Hepatocyte (in vitro differentiated cells): ENCODE data around the gene ZMYND8. TPM values are rescaled to one million over a fixed set of nuclear protein-coding genes. Genes with fewer than 3 reads are reported as not detected.
A peak's percentile ranks its signal among the peaks of the same experiment; 100 is the strongest.

Experiments
- DNase-seq: peaks from one replicate; pipeline ENCODE4 v3.0.0-alpha.2; 2016; ENCODE audit warnings: low spot score
- H2AFZ ChIP-seq: fragments of 200-600 bp; sonication (generic); 2 replicates; pipeline ENCODE4 v1.6.0; 2016; ENCODE audit warnings: antibody characterized with exemption, mild to moderate bottlenecking
- H3K27ac ChIP-seq: fragments of 200-600 bp; sonication (generic); 2 replicates; pipeline ENCODE4 v1.5.1; 2016; ENCODE audit warnings: mild to moderate bottlenecking
- H3K27me3 ChIP-seq: fragments of 200-600 bp; sonication (generic); 2 replicates; pipeline ENCODE4 v1.6.1; 2016
- H3K36me3 ChIP-seq: fragments of 200-600 bp; sonication (generic); replicated peaks from 2 replicates; pipeline ENCODE4 v1.5.1; 2016; ENCODE audit warnings: low read depth; ENCODE audit not compliant: insufficient read depth
- H3K4me1 ChIP-seq: fragments of 200-600 bp; sonication (generic); 2 replicates; pipeline ENCODE4 v1.5.1; 2016; ENCODE audit warnings: mild to moderate bottlenecking, moderate library complexity; ENCODE audit not compliant: insufficient read depth
- H3K4me2 ChIP-seq: fragments of 200-600 bp; sonication (generic); 2 replicates; pipeline ENCODE4 v1.6.0; 2016
- H3K4me3 ChIP-seq: fragments of 200-600 bp; sonication (generic); 2 replicates; pipeline ENCODE4 v1.5.1; 2016; ENCODE audit warnings: mild to moderate bottlenecking
- H3K79me2 ChIP-seq: fragments of 200-600 bp; sonication (generic); 2 replicates; pipeline ENCODE4 v1.6.0; 2017; ENCODE audit warnings: mild to moderate bottlenecking
- H3K9me2 ChIP-seq: fragments of 200-600 bp; sonication (generic); replicated peaks from 2 replicates; pipeline ENCODE4 v1.6.0; 2017; ENCODE audit warnings: mild to moderate bottlenecking; ENCODE audit not compliant: insufficient read depth
- H3K9me3 ChIP-seq: fragments of 200-600 bp; sonication (generic); 2 replicates; pipeline ENCODE4 v1.5.1; 2016; ENCODE audit warnings: low read depth, mild to moderate bottlenecking
- H4K20me1 ChIP-seq: fragments of 200-600 bp; sonication (generic); 2 replicates; pipeline ENCODE4 v1.6.0; 2016; ENCODE audit warnings: mild to moderate bottlenecking; ENCODE audit not compliant: insufficient read depth, poor library complexity, severe bottlenecking
- CTCF ChIP-seq: fragments of 200-600 bp; sonication (generic); IDR thresholded peaks from 2 replicates; pipeline ENCODE4 v1.5.1; 2016; ENCODE audit warnings: antibody characterized with exemption, mild to moderate bottlenecking; ENCODE audit not compliant: poor library complexity
- EZH2 ChIP-seq: fragments of 200-600 bp; sonication (generic); IDR thresholded peaks from 2 replicates; pipeline ENCODE4 v1.6.1; 2016; ENCODE audit warnings: antibody characterized with exemption, mild to moderate bottlenecking, borderline replicate concordance
- EZH2phosphoT487 ChIP-seq: fragments of 200-600 bp; sonication (generic); IDR thresholded peaks from one replicate; pipeline ENCODE4 v1.6.1; 2018; ENCODE audit warnings: antibody characterized with exemption, mild to moderate bottlenecking, low read depth, moderate library complexity; ENCODE audit not compliant: unreplicated experiment, severe bottlenecking
- WGBS: methylation state at CpG from one replicate; pipeline ENCODE4 v1.1.6; 2016; ENCODE audit warnings: low lambda C conversion rate; ENCODE audit errors: missing lambda C conversion rate; 5-methylcytosine and 5-hydroxymethylcytosine counted together
- polyA plus RNA-seq: library from polyadenylated mRNA; unstranded; fragments of >200 nt; fragmentation: Nextera tagmentation; extraction: Ambion mirVana; gene quantifications from 2 replicates; pipeline ENCODE4 v1.2.1, GENCODE V29; 2016
- total RNA-seq: library from RNA; depleted of rRNA; stranded (reverse); fragments of >200 nt; gene quantifications from 2 replicates; pipeline ENCODE4 v1.2.3, GENCODE V29; 2014

ZMYND8 gene
- total and polyA plus RNA-seq, 2 experiments from 2014 or later, result 30.3 to 34.3 TPM

- DNase-seq, result no peak
- Histone ChIP-seq H3K4me3 (no peak overlapping the region), H3K36me3 (no peaks in the 10 kb centered on the region), H3K79me2 (peaks cover 46% of the 10 kb centered on the region), H3K9me3 (no peaks in the 10 kb centered on the region), H3K4me1 (no peaks in the 10 kb centered on the region), H3K9me2 (no peaks in the 10 kb centered on the region), H2AFZ (no peak overlapping the region), H3K27me3 (no peaks in the 10 kb centered on the region), H3K27ac (peak overlapping the region; percentile 28), H4K20me1 (peaks cover 16% of the 10 kb centered on the region), H3K4me2 (no peak overlapping the region)
- TF ChIP-seq EZH2 (no peak), EZH2phosphoT487 (no peak), CTCF (no peak)
- WGBS, result 69% methylated on average over 8 of the region's 8 CpGs
These were observed 99.7 kb downstream of the ZMYND8 start for GRCh38 chr20:47256668-47257236.

- WGBS, result 77% methylated on average over 6 of the region's 6 CpGs
- no peak overlapping the region for H3K4me2 ChIP-seq
- peaks cover 4% of the 10 kb centered on the region for H3K36me3 ChIP-seq
- peaks cover 19% of the 10 kb centered on the region for H4K20me1 ChIP-seq
- no peaks in the 10 kb centered on the region for H3K4me1 ChIP-seq
- H3K4me3 ChIP-seq, result no peak overlapping the region
- no peak overlapping the region for H3K27ac ChIP-seq
- no peaks in the 10 kb centered on the region for H3K9me3 ChIP-seq
- no peaks in the 10 kb centered on the region for H3K9me2 ChIP-seq
- no peak for TF ChIP-seq EZH2phosphoT487
- no peak for DNase-seq
- peaks cover 36% of the 10 kb centered on the region for H3K79me2 ChIP-seq
- no peak overlapping the region for H2AFZ ChIP-seq
- H3K27me3 ChIP-seq, result no peaks in the 10 kb centered on the region
These were observed 102.6 kb downstream of the ZMYND8 start for GRCh38 chr20:47253872-47254271.

DNA sequence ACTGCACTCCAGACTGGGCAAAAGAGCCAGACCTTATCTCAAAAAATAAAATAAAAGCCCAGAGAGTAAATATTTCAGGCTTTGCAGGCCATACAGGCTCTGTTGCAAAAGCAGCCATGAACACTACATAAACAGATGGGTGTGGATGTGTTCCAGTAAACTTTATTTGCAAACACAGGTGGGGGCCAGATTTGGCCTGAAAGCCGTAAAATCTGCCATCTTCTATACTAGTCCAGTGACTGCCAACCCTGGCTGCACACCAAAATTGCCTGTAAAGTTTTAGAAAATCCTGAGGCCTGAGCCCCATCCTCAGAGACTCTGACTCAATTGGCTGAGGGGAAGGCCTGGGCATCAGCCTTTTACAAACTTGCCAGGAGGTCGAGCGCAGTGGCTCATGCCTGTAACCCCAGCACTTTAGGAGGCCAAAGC is 103.6 kb downstream of the ZMYND8 start:
- no peak overlapping the region for H2AFZ ChIP-seq
- no peak overlapping the region for H3K27ac ChIP-seq
- H3K27me3 ChIP-seq, result no peaks in the 10 kb centered on the region
- peaks cover 20% of the 10 kb centered on the region for H4K20me1 ChIP-seq
- peaks cover 4% of the 10 kb centered on the region for H3K36me3 ChIP-seq
- no peaks in the 10 kb centered on the region for H3K4me1 ChIP-seq
- 87% methylated on average over 3 of the region's 3 CpGs for WGBS
- H3K9me3 ChIP-seq, result no peaks in the 10 kb centered on the region
- H3K4me2 ChIP-seq, result no peak overlapping the region
- H3K79me2 ChIP-seq, result peaks cover 44% of the 10 kb centered on the region
- no peak for DNase-seq
- no peaks in the 10 kb centered on the region for H3K9me2 ChIP-seq
- TF ChIP-seq EZH2 (no peak), CTCF (no peak), EZH2phosphoT487 (no peak)
- no peak overlapping the region for H3K4me3 ChIP-seq

DNA sequence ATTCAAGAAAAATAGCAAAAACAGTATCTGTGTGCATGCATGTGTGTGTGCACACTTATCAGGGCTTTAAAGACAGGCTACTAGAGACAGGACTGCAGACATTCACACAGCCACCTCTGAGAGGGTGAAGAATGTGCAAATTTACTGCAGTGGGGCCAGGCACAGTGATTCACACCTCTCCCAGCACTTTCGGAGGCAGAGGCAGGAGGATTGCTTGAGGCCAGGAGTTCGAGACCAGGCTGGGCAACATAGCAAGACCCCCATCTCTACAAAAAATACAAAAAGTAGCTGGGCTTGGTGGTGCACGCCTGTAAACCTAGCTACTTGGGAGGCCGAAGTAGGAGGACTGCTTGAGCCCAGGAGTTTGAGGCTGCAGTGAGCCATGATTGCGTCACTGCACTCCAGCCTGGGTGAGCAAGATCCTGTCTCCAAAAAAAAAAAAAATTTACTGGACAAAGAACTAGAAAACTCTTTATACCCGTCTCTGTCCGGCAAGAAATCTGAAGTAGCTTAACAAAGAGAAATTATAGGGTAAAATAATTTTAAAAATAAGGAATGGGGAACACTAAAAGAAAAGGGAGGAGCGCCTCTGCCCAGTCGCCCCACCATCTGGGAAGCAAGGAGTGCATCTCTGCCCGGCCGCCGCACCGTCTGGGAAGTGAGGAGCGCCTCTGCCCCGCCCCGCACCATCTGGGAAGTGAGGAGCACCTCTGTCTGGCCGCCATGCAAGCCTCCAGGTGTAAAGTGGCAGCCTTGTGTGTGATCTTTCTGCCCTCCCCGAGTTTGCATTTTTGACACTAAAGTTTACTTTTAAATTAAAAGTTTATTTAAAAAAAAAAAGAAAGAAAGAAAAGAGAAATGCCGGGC is 105.1 kb downstream of the ZMYND8 start:
- H3K27me3 ChIP-seq, result no peaks in the 10 kb centered on the region
- no peak for DNase-seq
- H4K20me1 ChIP-seq, result peaks cover 18% of the 10 kb centered on the region
- H3K79me2 ChIP-seq, result peaks cover 46% of the 10 kb centered on the region
- H3K4me1 ChIP-seq, result no peaks in the 10 kb centered on the region
- H3K4me3 ChIP-seq, result no peak overlapping the region
- TF ChIP-seq CTCF (no peak), EZH2 (no peak), EZH2phosphoT487 (no peak)
- no peaks in the 10 kb centered on the region for H3K9me3 ChIP-seq
- no peak overlapping the region for H3K4me2 ChIP-seq
- 97% methylated on average over 19 of the region's 19 CpGs for WGBS
- no peak overlapping the region for H3K27ac ChIP-seq
- peaks cover 8% of the 10 kb centered on the region for H3K36me3 ChIP-seq
- no peak overlapping the region for H2AFZ ChIP-seq
- H3K9me2 ChIP-seq, result no peaks in the 10 kb centered on the region
